HL-60 (cell line): ENCODE measurements around the gene APOOL.

Experiments used
- DNase-seq, 2 experiments: peaks; one replicate each; pipeline ENCODE4 v3.0.0-alpha.2; 2010 to 2020; ENCODE audit warnings: low read depth in 1 of 2, low spot score in 1 of 2
- H3K27ac ChIP-seq: fragments of 250-450 bp; sonication (Bioruptor Pico); replicated peaks from 2 replicates; pipeline ENCODE4 v1.5.1; 2020; ENCODE audit warnings: mild to moderate bottlenecking, moderate library complexity
- H3K27me3 ChIP-seq: fragments of 250-450 bp; sonication (Bioruptor Pico); 2 replicates; pipeline ENCODE4 v1.5.1; 2021; ENCODE audit warnings: mild to moderate bottlenecking, moderate library complexity; ENCODE audit not compliant: insufficient read depth, poor library complexity, severe bottlenecking
- H3K4me3 ChIP-seq: replicated peaks from 2 replicates; pipeline ENCODE4 v1.5.1; 2011; ENCODE audit warnings: mild to moderate bottlenecking, control low read depth, low read length; ENCODE audit not compliant: insufficient read depth
- CTCF ChIP-seq: IDR thresholded peaks from one replicate; pipeline ENCODE4 v1.5.1; 2011; ENCODE audit warnings: low read length, control low read depth, inconsistent platforms; ENCODE audit not compliant: insufficient read depth
- GABPA ChIP-seq: IDR thresholded peaks from 2 replicates; pipeline ENCODE4 v1.6.1; 2012; ENCODE audit warnings: low read depth
- POLR2AphosphoS5 ChIP-seq: IDR thresholded peaks from 2 replicates; pipeline ENCODE4 v1.6.1; 2012; ENCODE audit warnings: low read depth
- REST ChIP-seq: IDR thresholded peaks from 2 replicates; pipeline ENCODE4 v1.6.1; 2012; ENCODE audit warnings: low read depth; ENCODE audit not compliant: insufficient replicate concordance
- SPI1 ChIP-seq: IDR thresholded peaks from 2 replicates; pipeline ENCODE4 v1.6.1; 2012; ENCODE audit warnings: low read depth, mild to moderate bottlenecking, borderline replicate concordance

Gene APOOL

GRCh38 chrX:85112293-85112692 lies 108.6 kb downstream of the APOOL start:
- DNase-seq: peak; percentile 32 to 41
- Histone ChIP-seq H3K27me3 (no peaks in the 10 kb centered on the region), H3K4me3 (no peak overlapping the region), H3K27ac (no peak overlapping the region)
- TF ChIP-seq SPI1: no peak
- TF ChIP-seq CTCF: no peak
- TF ChIP-seq POLR2AphosphoS5: no peak
- TF ChIP-seq GABPA: no peak
- no peak for TF ChIP-seq REST

GRCh38 chrX:85113746-85114145 lies 110.1 kb downstream of the APOOL start:
- no peak overlapping the region for H3K27ac ChIP-seq
- TF ChIP-seq POLR2AphosphoS5 (no peak), SPI1 (no peak), GABPA (no peak), REST (no peak), CTCF (no peak)
- DNase-seq: no peak
- no peaks in the 10 kb centered on the region for H3K27me3 ChIP-seq
- H3K4me3 ChIP-seq: no peak overlapping the region

GRCh38 chrX:85114171-85114570 lies 110.5 kb downstream of the APOOL start:
- Histone ChIP-seq H3K27me3 (no peaks in the 10 kb centered on the region), H3K4me3 (no peak overlapping the region), H3K27ac (no peak overlapping the region)
- DNase-seq: no peak
- TF ChIP-seq REST (no peak), SPI1 (no peak), POLR2AphosphoS5 (no peak)

- no peak for DNase-seq
- Histone ChIP-seq H3K27ac (no peak overlapping the region), H3K27me3 (no peaks in the 10 kb centered on the region), H3K4me3 (no peak overlapping the region)
- TF ChIP-seq CTCF (no peak), SPI1 (no peak), POLR2AphosphoS5 (no peak), REST (no peak), GABPA (no peak)
Observed at GRCh38 chrX:85114776-85115175, 111.1 kb downstream of the APOOL start.
